PFSK-1 (cell line): ENCODE results near the gene PLK5.

Source experiments
- POLR2AphosphoS5 ChIP-seq: IDR thresholded peaks from 2 replicates; pipeline ENCODE4 v1.6.1; 2012; ENCODE audit warnings: low read depth, mild to moderate bottlenecking, control low read depth, low read length, moderate library complexity
- SIN3A ChIP-seq: IDR thresholded peaks from 2 replicates; pipeline ENCODE4 v1.6.1; 2012; ENCODE audit warnings: mild to moderate bottlenecking, low read length, moderate library complexity, borderline replicate concordance; ENCODE audit not compliant: insufficient read depth
- TAF1 ChIP-seq: IDR thresholded peaks from 2 replicates; pipeline ENCODE4 v1.6.1; 2012; ENCODE audit warnings: low read length, control low read depth, borderline replicate concordance; ENCODE audit not compliant: insufficient read depth
- TF ChIP-seq, protein P1 (sequence below), 2 experiments: IDR thresholded peaks; 2 replicates each; pipeline versions ENCODE4 v1.6.1 to v1.8.0; 2011 to 2012; ENCODE audit warnings: low read depth in 2 of 2, low read length in 2 of 2, control low read depth in 1 of 2, inconsistent platforms in 1 of 2, mild to moderate bottlenecking in 1 of 2, moderate library complexity in 1 of 2; ENCODE audit not compliant: insufficient read depth in 1 of 2

DNA sequence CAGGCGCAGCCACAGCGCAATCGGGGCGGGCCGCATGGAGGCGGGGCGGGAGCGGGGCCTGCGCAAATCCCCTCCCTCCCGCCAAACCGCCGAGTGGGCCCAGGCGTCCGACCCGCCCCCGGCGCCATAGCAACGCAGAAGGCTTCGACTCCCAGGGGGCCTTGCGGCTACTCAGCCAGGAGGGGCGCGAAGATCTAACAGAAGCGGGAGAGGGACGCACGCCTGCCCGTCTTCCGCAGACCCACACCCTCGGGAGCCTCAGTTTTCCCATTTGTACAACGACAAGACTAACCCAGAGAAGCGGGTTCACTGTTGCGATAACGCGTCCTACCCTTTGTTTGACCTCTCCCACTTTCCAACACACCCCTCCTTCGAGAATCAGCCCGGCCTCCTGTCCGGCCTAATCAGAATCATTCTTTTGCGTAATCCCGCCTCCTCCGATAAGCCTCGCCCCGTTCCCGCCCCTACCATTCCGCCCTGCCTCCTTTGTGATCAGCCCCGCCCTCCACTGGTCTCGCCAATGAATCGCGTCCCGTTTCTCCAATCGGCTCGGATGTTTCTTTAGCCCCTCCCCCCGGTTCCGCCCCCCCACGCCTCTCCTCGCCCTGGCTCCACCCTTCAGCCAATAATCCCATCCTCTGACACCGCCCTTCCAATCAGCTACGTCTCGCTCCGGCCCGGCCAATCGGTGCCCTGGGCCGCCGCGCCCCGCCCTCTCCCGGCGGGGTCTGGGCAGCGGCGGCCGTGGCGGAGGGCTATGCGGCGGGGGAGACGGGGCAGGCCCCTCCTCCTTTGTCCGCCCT is 33.4 kb upstream of the PLK5 start, which contains the start of gene PCSK4:
- TF ChIP-seq TAF1 (no peak), POLR2AphosphoS5 (no peak), SIN3A (peak; percentile 89; the same call in 1 of the 2 replicates)
- TF ChIP-seq, protein P1, sequence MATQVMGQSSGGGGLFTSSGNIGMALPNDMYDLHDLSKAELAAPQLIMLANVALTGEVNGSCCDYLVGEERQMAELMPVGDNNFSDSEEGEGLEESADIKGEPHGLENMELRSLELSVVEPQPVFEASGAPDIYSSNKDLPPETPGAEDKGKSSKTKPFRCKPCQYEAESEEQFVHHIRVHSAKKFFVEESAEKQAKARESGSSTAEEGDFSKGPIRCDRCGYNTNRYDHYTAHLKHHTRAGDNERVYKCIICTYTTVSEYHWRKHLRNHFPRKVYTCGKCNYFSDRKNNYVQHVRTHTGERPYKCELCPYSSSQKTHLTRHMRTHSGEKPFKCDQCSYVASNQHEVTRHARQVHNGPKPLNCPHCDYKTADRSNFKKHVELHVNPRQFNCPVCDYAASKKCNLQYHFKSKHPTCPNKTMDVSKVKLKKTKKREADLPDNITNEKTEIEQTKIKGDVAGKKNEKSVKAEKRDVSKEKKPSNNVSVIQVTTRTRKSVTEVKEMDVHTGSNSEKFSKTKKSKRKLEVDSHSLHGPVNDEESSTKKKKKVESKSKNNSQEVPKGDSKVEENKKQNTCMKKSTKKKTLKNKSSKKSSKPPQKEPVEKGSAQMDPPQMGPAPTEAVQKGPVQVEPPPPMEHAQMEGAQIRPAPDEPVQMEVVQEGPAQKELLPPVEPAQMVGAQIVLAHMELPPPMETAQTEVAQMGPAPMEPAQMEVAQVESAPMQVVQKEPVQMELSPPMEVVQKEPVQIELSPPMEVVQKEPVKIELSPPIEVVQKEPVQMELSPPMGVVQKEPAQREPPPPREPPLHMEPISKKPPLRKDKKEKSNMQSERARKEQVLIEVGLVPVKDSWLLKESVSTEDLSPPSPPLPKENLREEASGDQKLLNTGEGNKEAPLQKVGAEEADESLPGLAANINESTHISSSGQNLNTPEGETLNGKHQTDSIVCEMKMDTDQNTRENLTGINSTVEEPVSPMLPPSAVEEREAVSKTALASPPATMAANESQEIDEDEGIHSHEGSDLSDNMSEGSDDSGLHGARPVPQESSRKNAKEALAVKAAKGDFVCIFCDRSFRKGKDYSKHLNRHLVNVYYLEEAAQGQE (IDR thresholded peaks at IDR 0.05; ENCODE audit: insufficient read depth in 1 of 2, low read depth in 2 of 2, low read length in 2 of 2) = no peak
